Dermis microvascular lymphatic vessel endothelial cell (primary cell): ENCODE data around the gene PEAR1. TPM values are rescaled to one million over a fixed set of nuclear protein-coding genes. Genes with fewer than 3 reads are reported as not detected.

Source experiments
- DNase-seq, 2 donors: peaks; one replicate each; pipeline versions ENCODE4 v3.0.0 to v3.0.0-alpha.2; 2010; ENCODE audit warnings: low read depth in 2 of 2
- total RNA-seq: library from RNA; depleted of rRNA; stranded (reverse); fragments of >200 nt; gene quantifications from 2 replicates; pipeline ENCODE4 v1.2.1, GENCODE V29; 2014

PEAR1 gene
- total RNA-seq, 1 donor from 2014 or later = 10.9 TPM

DNA sequence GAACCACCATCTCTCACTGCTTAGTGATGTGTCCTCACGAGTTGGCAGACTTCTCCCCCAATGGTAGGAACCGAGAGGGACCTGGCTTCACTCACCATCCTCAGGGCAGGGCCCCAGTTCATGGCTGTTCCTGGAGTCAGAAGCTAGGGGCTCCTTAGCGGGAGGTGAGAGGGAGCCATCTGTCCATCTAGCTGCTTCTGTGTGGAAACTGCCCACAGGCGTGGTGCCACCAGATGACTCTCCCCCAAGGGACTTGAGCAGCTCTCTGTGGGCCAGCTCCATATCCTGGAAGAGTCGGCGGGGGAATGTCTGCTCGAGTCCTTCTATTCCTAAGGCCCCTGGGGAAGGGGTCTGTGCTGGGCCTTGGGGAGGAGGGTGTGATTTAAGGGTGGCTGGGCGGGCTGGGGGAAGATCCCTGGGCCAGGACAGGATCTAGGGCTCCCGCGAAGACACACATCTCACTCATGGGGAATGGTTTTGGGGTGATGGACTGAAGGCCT is 43.3 kb downstream of the PEAR1 start:
- DNase-seq = no peak

GRCh38 chr1:156937883-156938282 is 44.4 kb downstream of the PEAR1 start:
- DNase-seq = no peak

- no peak for DNase-seq
Observed at GRCh38 chr1:156938813-156939212, 45.3 kb downstream of the PEAR1 start.

DNA sequence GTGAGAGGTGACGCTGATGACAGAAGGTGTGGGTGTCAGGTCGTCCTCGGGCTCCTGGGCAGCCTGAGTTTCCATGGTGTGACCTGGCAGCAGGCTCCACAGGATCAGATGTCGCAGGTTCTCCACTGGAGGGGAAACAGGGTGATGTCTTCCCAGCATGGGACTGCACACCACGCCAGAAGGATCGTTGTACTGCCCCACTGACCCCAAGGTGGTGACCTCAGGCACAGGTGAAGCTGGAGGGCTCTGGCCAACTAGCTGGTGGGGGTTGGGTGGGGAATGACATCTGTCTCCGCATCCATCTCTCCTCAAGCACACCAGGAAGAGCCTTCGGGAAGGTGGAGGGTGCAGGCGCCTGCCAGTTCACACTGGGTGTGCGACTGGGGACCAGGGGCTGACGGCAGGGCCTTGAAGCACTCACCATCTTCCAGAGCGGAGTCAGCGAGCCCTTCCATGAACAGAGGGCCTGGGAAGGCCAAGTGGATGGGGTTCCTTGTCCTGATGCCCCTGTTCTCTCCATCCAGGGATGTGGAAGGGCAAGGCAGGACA is 46.3 kb downstream of the PEAR1 start:
- DNase-seq = no peak

- DNase-seq = no peak
Observed at GRCh38 chr1:156941675-156942074, 48.2 kb downstream of the PEAR1 start.

- no peak for DNase-seq
Observed at GRCh38 chr1:156942176-156942575, 48.7 kb downstream of the PEAR1 start.

GRCh38 chr1:156942576-156942975 is 49.1 kb downstream of the PEAR1 start:
- no peak for DNase-seq

DNA sequence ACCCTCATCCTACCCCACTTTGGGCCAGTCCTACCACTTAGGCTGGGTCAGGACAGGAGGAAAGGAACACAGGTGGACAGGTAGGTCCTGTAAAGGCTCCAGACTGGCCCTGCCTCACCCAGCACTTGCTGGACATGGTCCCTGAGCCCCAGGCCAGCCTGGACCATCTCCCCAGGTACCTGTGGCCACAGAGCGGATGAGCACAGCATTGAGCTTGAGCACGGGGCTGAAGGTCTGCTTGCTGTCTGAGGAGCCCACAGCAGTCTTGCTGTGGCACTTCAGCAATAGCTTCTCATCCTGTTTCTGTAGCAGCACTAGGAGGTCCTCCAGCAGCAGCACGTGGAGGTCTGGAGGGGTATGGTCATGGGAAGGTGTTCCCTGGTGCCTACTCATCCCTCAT is 50.2 kb downstream of the PEAR1 start:
- no peak for DNase-seq

DNA sequence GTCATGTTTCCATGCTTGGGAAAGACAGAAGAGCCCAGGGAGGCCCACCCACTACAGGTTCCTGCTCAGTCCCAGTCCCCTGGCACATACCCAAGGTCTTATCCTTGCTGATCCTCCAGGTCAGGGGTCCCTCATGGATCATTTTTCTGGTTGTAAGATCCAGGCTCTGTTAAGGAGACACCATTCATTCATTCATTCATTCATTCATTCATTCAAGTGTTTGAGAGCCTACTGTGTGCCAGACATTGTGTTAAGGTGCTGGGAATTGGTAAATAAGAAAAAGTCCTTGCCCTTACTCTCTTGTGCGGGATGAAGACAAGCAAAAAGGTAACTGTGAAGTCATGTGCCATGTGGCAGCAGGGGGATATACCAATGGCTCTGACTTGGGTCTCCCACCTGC is 50.8 kb downstream of the PEAR1 start:
- no peak for DNase-seq

- DNase-seq = no peak
Observed at GRCh38 chr1:156944848-156945247, 51.3 kb downstream of the PEAR1 start.

- DNase-seq = no peak
Observed at GRCh38 chr1:156945881-156946661, 52.6 kb downstream of the PEAR1 start.

DNA sequence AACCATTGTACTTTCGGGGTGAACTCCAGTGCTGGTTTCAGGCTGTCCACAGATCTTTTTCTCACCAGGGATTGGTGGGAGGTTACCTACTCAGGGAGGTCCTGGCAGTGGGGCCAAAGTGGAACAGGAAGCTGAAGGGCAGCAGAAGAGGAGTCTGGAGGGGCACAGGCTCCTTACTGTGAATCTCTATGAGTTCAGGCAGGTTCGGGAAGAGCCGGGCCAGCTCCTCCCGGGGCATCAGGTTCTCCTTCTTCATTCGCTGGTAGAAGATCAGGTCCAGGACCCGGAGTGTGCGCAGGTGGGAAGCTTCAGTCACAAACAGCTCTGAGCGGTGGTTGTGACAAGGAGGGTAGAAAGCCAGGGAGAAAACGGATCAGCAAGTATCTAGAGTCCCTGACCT is 53.6 kb downstream of the PEAR1 start:
- no peak for DNase-seq

DNA sequence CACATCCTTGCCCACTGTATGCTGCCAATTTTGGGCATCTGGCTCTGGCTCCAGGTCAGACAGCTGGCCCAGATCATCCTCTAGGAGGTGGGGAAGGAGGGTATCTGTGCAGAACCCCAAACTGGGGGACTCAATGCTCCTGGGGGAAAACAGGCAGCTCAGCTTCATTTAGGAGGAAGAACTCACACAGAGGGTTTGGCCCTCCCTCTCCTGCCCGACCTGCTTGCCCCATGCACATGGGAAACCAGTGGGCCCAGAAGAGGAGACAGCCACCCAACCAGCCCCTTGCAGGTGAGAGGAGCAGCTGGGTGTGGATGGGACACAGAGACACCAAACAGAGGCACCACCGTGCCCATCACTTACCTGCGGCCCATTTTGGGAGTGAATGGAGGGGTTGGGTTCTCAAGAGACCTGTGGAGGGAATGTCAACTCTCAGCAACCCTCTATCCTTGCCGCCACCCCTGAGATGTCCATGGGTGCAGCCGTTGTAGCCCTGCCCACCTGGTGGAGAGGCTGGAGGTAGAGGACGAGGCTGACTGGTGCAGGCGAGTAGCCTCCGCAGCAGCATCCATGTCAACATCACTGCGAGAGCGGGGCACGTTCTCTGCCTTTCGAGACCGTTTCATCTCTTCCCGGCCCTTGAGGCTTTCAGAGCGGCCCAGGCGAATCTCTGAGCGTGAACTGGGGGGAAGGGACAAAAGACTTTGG is 54.5 kb downstream of the PEAR1 start:
- DNase-seq = no peak

DNA sequence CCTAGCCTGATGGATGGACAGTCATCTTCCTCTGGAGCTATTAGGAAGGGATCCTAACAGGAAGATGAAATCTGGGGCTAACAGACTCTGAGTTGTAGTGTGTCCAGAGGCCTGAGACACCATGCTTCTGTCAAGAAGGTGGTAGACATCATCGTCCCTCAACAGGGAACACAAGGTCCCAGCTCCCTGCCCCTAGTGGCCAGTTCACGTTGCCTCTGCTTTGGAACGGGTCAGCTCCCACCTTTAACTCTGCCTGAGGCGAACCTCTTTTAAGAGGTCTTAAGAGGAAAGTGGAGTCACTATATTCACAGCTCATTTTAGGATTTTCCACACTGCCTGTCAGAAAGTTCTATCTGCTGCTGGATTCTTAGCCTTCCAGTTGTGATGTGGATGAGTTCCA is 55.2 kb downstream of the PEAR1 start:
- no peak for DNase-seq

- no peak for DNase-seq
Observed at GRCh38 chr1:156949127-156949526, 55.6 kb downstream of the PEAR1 start.

DNA sequence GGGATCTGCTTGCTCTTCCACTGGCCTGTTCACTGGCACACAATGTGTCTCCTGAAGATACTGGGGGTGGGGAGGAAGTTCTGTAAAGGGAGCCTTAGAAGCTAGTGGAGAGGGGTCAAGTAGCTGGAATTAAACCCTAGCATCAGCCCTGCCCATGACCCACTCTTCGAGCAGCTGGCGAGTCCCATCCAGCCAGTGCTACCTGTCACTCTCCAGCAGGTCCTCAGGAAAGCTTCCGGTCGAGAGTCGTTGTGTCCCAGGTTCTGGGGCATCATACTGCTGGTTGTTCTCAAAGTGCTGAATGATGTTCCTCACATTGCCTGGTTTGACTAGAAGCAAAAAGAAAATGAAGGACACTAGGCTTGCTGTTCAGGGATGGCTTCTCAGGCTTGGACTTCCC is 57.9 kb downstream of the PEAR1 start:
- no peak for DNase-seq

GRCh38 chr1:156953571-156953970 is 60.1 kb downstream of the PEAR1 start:
- no peak for DNase-seq

GRCh38 chr1:156956333-156956732 is 62.8 kb downstream of the PEAR1 start:
- DNase-seq = no peak

DNA sequence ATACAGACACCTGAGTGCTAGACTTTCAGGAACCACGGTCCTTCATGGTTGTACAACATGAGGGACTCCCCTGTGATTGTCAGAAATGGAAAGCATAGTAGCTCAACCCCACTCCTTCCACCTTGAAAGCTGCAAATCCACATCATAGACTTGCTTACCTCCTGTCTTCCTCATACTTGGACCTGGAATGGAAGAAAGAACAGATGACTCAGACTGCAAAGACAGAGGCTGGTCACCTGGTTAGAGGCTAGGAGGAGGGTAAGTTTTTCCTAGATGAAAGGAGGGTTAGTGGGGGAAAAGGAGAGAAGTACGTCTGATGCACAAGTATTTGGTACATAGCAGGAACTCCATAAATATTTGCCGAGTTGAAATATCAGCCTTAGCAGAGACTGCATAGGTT is 64.1 kb downstream of the PEAR1 start:
- no peak for DNase-seq

DNA sequence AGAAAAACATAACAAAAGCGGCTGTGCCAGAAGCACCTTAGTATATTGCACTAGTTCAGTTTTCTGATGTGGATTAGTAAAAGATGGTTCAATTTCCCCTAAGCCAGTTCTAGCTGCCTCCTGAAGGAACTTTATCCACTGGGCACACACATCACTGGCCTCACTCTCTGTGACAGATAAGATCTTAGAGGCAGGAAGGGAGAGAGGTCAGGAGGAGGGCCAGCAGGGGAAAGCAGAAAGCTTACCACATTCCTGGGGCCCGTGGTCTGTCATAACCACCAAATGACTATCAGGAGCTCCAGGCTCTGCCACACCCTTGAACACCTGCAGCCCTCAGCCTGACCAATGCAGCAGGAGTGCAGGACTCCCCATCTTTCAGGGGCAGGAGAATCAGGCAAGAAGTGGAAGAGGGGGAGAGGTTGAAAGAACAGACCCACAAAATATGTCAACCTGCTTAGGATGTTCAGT is 64.8 kb downstream of the PEAR1 start:
- DNase-seq = no peak

DNA sequence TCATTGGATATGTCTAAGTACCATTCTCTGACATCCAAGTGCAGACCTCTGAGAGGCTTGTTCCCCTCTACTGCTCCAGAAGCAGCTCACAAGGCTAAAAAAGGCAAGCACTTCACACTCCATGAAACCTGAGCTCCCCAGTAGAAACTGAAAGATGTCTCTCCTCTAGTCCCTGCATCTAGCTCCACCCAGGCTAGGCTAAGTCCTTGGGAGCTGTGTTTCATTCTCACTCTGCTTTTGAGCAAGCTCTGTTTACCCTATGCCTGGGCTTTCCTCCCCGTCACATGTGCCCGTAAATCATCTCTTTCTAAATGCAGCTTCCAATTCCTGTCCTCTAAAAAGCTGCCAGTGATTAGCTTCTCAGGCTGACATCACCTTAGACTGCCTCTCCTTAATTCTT is 65.9 kb downstream of the PEAR1 start:
- DNase-seq = no peak

DNA sequence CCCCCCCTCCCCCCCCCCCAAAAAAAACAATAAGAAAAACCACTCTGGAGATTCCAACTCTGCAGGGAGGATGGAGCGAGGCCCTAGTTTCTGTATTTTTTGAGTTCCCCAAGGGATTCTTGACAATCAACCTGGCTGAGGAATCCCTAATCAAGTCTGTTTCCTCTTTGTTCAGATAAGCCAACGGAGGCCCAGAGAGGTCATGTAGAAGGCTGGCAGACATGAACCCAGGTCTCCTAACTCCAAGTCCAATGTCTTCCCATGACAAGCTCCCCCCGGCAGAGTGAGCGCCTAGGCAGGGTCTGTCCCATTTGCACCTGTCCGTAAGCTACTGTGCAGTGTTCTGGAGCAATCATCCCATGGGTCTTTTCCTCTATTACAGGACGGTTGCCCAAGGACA is 66.4 kb downstream of the PEAR1 start:
- DNase-seq = no peak

GRCh38 chr1:156961709-156962108 is 68.2 kb downstream of the PEAR1 start:
- no peak for DNase-seq
